Measurements from ENCODE around the gene CLASP1. TPM values are rescaled to one million over a fixed set of nuclear protein-coding genes. Genes with fewer than 3 reads are reported as not detected.
"Not testable (repeated sequence)": the region's sequence is repeated elsewhere in the genome, so short reads cannot be mapped to it uniquely, and the experiment has no call there.

CLASP1 gene
- total RNA-seq (10 to 100 TPM; 67.6 to 81.8 TPM), polyA plus RNA-seq (10 to 100 TPM; 11.8 to 13.0 TPM)
- long read RNA-seq, donor 1, partial matches to known transcripts = 15 of 24 reads
- long read RNA-seq, donor 1, other reads (novel, unspliced or antisense) = 9 of 24 reads
- long read RNA-seq, donor 2, partial matches to known transcripts = 7 of 35 reads
- long read RNA-seq, donor 2, other reads (novel, unspliced or antisense) = 28 of 35 reads

DNA sequence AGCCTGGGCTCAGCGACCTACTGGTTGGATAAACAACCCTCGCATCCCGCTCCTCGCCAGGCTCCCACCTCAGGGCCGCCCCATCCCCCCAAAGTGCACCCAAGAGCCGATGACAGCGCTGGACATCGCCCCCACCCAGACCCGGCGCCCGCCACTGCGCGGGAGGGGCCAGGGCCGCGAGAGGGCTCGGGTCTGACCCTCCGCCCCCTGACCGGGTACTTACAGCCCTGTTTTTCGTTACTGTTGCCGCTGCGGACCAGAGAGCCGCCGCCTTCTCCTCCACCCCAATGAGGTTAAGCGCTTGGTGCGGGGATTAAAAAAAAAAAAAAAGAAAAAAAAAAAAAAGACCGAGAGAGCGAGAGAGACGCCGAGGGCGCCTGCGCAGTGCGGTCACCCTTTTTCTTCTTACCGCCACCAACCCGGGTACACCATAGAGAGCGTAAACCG lies at the start of gene CLASP1:
TSS of gene CLASP1 (minus strand) at position 314 of the 447 bp plus-strand sequence. CDS start 43,567 bp downstream, outside the sequence.
- H3K27me3 ChIP-seq (ENCODE audit: control insufficient read depth in 1 of 2, insufficient read depth in 2 of 2, low read length in 1 of 2) = no peaks in the 10 kb centered on the region
- peaks cover 0 to 2% of the 10 kb centered on the region in 2 donors for H3K4me1 ChIP-seq (ENCODE audit: control insufficient read depth in 1 of 2, insufficient read depth in 2 of 2, low read length in 2 of 2)
- intact Hi-C loops (cut with DNase I) = loop anchor here (1.0 to 10.0 kb wide), 4 partner anchors 68 to 119 kb away; partner anchors contain the start of gene RNU4ATAC (in 2 of the 2)
- H3K9me3 ChIP-seq (ENCODE audit: control insufficient read depth, low read length) = no peaks in the 10 kb centered on the region
- peak within 1 kb of the TSS; percentile 88 to 89 for H3K4me3 ChIP-seq (ENCODE audit: low read length in 2 of 2)
- DNase-seq = peak in 1 of 2 donors; percentile 98
- no peaks in the 10 kb centered on the region for H3K36me3 ChIP-seq (ENCODE audit: control insufficient read depth in 1 of 2, insufficient read depth in 2 of 2, low read length in 1 of 2)
- peak; percentile 80 for ATAC-seq (ENCODE audit: low FRiP score)
- peak within 1 kb of the TSS; percentile 84 to 95 for H3K27ac ChIP-seq (ENCODE audit: low read depth in 1 of 2, low read length in 2 of 2)
- 0 to 1% methylated on average over 36 of the region's 36 CpGs for WGBS, 2 donors

DNA sequence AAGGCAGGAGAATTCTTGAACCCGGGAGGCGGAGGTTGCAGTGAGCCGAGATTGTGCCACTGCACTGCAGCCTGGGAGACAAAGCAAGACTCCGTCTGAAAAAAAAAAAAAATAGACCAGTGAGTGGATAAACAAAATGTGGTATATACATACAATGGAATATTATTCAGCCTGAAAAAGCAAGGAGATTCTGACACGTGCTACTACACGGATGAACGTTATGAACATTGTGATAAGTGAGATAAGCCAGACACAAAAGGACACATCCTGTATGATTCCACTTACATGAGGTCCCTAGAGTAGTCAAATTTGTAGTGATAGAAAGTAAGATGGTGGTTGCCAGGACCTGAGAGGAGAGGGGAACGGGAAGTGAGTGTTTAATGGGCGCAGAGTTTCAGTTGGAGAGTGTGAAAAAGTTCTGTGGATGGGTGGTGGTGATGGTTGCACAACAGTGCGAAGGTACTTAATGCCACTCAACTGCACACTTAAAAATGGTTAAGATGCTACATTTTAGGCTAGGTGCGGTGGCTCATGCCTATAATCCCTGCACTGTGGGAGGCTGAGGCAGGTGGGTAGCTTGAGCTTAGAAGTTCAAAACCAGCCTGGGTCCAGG lies 49.2 kb upstream of the CLASP1 start:
- Histone ChIP-seq H3K4me3 (ENCODE audit: low read length in 2 of 2) (no peak overlapping the region), H3K4me1 (ENCODE audit: control insufficient read depth in 1 of 2, insufficient read depth in 2 of 2, low read length in 2 of 2) (no peaks in the 10 kb centered on the region), H3K27me3 (ENCODE audit: control insufficient read depth in 1 of 2, insufficient read depth in 2 of 2, low read length in 1 of 2) (no peaks in the 10 kb centered on the region), H3K9me3 (ENCODE audit: control insufficient read depth, low read length) (no peaks in the 10 kb centered on the region), H3K27ac (ENCODE audit: low read depth in 1 of 2, low read length in 2 of 2) (no peak overlapping the region), H3K36me3 (ENCODE audit: control insufficient read depth in 1 of 2, insufficient read depth in 2 of 2, low read length in 1 of 2) (no peaks in the 10 kb centered on the region)
- intact Hi-C loops (cut with DNase I) = no loop called here
- ATAC-seq (ENCODE audit: low FRiP score) (no peak), DNase-seq (no peak)
- 87 to 94% methylated on average over 11 of the region's 11 CpGs for WGBS, 2 donors

DNA sequence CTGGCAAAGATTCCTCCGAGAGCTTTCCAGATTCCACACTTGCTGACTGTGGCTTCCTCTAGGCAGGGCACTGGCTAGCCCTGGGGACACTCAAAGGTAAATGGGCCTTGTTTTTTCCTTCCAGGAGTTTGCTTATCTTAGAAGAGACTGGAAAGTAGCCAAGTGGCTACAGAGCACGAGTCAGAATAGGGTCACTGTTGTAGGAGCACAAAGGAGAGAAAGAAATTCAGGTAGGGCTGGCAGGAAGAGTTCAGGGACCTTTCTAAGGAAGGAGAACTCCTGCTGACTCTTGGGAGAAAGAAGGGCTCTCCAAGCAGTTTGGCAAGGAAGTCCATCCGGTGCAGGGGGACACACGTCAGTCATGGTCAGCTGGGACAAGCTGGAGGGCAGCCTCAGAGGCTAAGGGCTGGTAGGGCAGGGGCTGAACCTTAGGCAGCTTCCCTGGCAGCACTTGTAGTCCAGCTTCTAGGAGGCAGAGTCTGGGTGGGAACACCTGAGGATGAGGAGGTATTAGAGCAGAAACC lies 47.9 kb upstream of the CLASP1 start:
- ATAC-seq (ENCODE audit: low FRiP score) (no peak), DNase-seq (peak in 1 of 2 donors; percentile 43)
- Histone ChIP-seq H3K9me3 (ENCODE audit: control insufficient read depth, low read length) (no peaks in the 10 kb centered on the region), H3K36me3 (ENCODE audit: control insufficient read depth in 1 of 2, insufficient read depth in 2 of 2, low read length in 1 of 2) (no peaks in the 10 kb centered on the region), H3K27ac (ENCODE audit: low read depth in 1 of 2, low read length in 2 of 2) (no peak overlapping the region), H3K4me1 (ENCODE audit: control insufficient read depth in 1 of 2, insufficient read depth in 2 of 2, low read length in 2 of 2) (no peaks in the 10 kb centered on the region), H3K4me3 (ENCODE audit: low read length in 2 of 2) (no peak overlapping the region), H3K27me3 (ENCODE audit: control insufficient read depth in 1 of 2, insufficient read depth in 2 of 2, low read length in 1 of 2) (no peaks in the 10 kb centered on the region)
- 35% methylated on average over 4 of the region's 4 CpGs for WGBS, 2 donors
- intact Hi-C loops (cut with DNase I) = no loop called here

DNA sequence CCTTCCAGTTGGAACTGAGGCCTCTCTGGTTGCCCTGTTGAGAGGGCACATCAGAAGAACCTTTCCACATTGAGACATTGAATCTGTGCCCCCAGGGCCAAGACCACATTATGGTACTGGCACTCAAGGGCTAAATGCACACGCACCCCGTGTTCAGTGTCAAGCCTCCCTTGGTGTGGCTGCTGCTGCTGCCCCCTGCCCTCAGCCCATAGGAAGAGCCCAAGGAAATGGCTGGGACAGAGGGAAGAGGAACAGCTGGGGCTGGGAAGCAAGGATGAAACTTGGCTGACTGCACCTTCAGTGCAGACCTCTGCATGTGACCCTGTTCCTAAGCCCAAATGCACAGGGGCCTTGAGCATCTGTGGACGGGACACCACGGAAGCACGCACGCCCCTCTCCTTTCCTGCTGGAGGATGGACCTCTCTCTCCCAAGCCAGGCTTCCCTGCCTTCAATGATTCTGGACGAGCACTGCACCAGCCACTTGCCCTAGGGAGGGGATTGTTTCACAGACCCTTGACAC lies 47.2 kb upstream of the CLASP1 start:
- H3K4me3 ChIP-seq (ENCODE audit: low read length in 2 of 2) = no peak overlapping the region
- no peaks in the 10 kb centered on the region for H3K9me3 ChIP-seq (ENCODE audit: control insufficient read depth, low read length)
- WGBS, 2 donors = 96% methylated on average over 7 of the region's 7 CpGs
- no peak for ATAC-seq (ENCODE audit: low FRiP score)
- H3K36me3 ChIP-seq (ENCODE audit: control insufficient read depth in 1 of 2, insufficient read depth in 2 of 2, low read length in 1 of 2) = no peaks in the 10 kb centered on the region
- no peaks in the 10 kb centered on the region for H3K27me3 ChIP-seq (ENCODE audit: control insufficient read depth in 1 of 2, insufficient read depth in 2 of 2, low read length in 1 of 2)
- H3K4me1 ChIP-seq (ENCODE audit: control insufficient read depth in 1 of 2, insufficient read depth in 2 of 2, low read length in 2 of 2) = no peaks in the 10 kb centered on the region
- peak in 1 of 2 donors; percentile 36 for DNase-seq
- no peak overlapping the region for H3K27ac ChIP-seq (ENCODE audit: low read depth in 1 of 2, low read length in 2 of 2)
- intact Hi-C loops (cut with DNase I) = no loop called here

DNA sequence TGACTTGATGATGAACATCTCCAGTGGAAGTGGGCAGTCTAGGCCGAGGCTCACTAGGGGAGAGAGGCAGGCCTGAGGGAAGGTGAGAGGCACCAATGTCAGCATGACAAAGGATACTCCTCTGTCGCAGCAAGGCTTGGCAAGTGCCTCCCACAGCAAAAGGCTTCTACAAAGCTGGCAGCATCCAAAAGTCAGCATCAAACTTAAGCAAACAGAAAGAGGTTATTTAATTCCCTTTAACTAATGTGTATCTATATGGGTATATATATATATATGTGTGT lies 45.8 kb upstream of the CLASP1 start:
- DNase-seq (peak in 1 of 2 donors; percentile 40), ATAC-seq (ENCODE audit: low FRiP score) (no peak)
- intact Hi-C loops (cut with DNase I) = no loop called here
- H3K4me1 ChIP-seq (ENCODE audit: control insufficient read depth in 1 of 2, insufficient read depth in 2 of 2, low read length in 2 of 2) = no peaks in the 10 kb centered on the region
- H3K27me3 ChIP-seq (ENCODE audit: control insufficient read depth in 1 of 2, insufficient read depth in 2 of 2, low read length in 1 of 2) = no peaks in the 10 kb centered on the region
- H3K27ac ChIP-seq (ENCODE audit: low read depth in 1 of 2, low read length in 2 of 2) = peak overlapping the region in 1 of 2 donors; percentile 73
- WGBS, 2 donors = 62 to 67% methylated on average over 2 of the region's 2 CpGs
- no peak overlapping the region for H3K4me3 ChIP-seq (ENCODE audit: low read length in 2 of 2)
- H3K9me3 ChIP-seq (ENCODE audit: control insufficient read depth, low read length) = no peaks in the 10 kb centered on the region
- no peaks in the 10 kb centered on the region for H3K36me3 ChIP-seq (ENCODE audit: control insufficient read depth in 1 of 2, insufficient read depth in 2 of 2, low read length in 1 of 2)

DNA sequence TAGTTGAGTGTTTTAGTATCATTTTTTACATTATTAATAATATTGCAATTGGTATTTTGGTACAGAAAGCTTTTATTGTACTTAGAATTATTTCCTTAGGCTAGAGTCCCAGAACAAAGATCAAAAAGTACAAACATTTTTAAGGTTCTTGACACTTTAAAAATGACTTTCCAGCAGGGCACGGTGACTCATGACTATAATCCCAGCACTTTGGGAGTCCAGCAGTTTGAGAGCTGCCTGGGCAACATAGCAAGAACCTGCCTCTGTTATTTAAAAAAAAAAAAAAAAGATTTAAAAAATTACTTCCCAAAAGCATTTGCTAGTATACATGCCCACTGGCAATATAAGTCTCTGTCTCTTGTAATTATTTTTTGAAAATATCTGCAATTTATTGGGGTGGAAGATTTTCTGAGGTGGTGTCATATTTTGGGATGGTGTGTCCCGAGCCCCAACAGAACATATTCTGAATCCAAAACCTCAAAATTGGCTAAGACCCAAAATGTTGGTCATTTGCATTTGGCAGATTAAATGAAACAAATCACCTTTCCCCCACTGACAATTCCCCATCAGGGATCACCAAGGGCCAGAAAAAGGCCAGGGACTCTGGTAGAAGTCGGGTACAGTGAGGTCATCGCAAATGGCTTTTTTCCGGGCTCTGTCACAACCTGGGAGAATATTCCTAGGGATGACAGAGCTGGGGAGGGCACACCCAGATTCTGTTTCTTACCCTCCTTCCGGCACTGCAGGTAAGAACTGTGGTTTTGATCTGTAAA lies 45.3 kb upstream of the CLASP1 start:
- ATAC-seq (ENCODE audit: low FRiP score) (peak; percentile 57), DNase-seq (peak in 1 of 2 donors; percentile 27)
- intact Hi-C loops (cut with DNase I) = loop anchor here in 1 of 2 donors (5.0 kb wide), 1 partner anchor 42 kb away; no protein-coding TSS in a partner anchor
- Histone ChIP-seq H3K4me3 (ENCODE audit: low read length in 2 of 2) (no peak overlapping the region), H3K36me3 (ENCODE audit: control insufficient read depth in 1 of 2, insufficient read depth in 2 of 2, low read length in 1 of 2) (no peaks in the 10 kb centered on the region), H3K4me1 (ENCODE audit: control insufficient read depth in 1 of 2, insufficient read depth in 2 of 2, low read length in 2 of 2) (no peaks in the 10 kb centered on the region), H3K27me3 (ENCODE audit: control insufficient read depth in 1 of 2, insufficient read depth in 2 of 2, low read length in 1 of 2) (no peaks in the 10 kb centered on the region), H3K27ac (ENCODE audit: low read depth in 1 of 2, low read length in 2 of 2) (peak overlapping the region in 1 of 2 donors; percentile 73), H3K9me3 (ENCODE audit: control insufficient read depth, low read length) (no peaks in the 10 kb centered on the region)
- WGBS, 2 donors = 49 to 50% methylated on average over 6 of the region's 6 CpGs

DNA sequence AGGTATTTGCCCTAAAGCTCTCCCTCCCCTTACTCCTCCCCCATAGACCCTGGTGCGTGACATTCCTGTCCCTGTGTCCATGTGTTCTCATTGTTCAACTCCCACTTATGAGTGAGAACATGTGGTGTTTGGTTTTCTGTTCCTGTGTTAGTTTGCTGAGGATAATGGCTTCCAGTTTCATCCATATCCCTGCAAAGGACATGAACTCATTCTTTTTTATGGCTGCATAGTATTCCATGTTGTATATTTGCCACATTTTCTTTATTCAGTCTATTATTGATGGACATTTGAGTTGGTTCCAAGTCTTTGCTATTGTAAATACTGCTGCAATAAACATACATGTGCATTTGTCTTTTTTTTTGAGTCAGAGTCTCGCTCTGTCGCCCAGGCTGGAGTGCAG lies 41.3 kb upstream of the CLASP1 start:
- ATAC-seq (ENCODE audit: low FRiP score); H3K27ac ChIP-seq (ENCODE audit: low read depth in 1 of 2, low read length in 2 of 2); H3K27me3 ChIP-seq (ENCODE audit: control insufficient read depth in 1 of 2, insufficient read depth in 2 of 2, low read length in 1 of 2); H3K36me3 ChIP-seq (ENCODE audit: control insufficient read depth in 1 of 2, insufficient read depth in 2 of 2, low read length in 1 of 2); DNase-seq; H3K9me3 ChIP-seq (ENCODE audit: control insufficient read depth, low read length); H3K4me1 ChIP-seq (ENCODE audit: control insufficient read depth in 1 of 2, insufficient read depth in 2 of 2, low read length in 2 of 2); H3K4me3 ChIP-seq (ENCODE audit: low read length in 2 of 2): not testable (repeated sequence)
- intact Hi-C loops (cut with DNase I) = loop anchor here in 1 of 2 donors (5.0 kb wide), 1 partner anchor 38 kb away; no protein-coding TSS in a partner anchor
- 99% methylated on average over 3 of the region's 3 CpGs for WGBS, 2 donors

DNA sequence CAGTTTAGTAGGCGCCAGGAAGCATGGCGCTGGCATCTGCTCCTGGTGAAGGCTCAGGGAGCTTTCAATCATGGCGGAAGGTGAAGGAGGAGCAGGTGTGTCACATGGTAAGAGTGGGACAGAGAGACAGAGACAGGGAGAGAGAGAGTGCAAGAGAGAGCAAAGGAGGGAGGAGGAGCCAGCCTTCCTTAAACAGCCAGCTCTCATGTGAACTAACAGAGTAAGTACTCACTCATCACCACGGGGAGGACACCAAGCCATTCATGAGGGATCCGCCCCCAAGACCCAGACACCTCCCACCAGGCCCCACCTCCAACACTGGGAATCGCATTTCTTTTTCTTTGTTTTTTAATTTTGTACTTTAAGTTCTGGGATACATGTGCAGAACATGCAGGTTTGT lies 40.8 kb upstream of the CLASP1 start:
- no peak overlapping the region for H3K4me3 ChIP-seq (ENCODE audit: low read length in 2 of 2)
- H3K27me3 ChIP-seq (ENCODE audit: control insufficient read depth in 1 of 2, insufficient read depth in 2 of 2, low read length in 1 of 2) = no peaks in the 10 kb centered on the region
- H3K27ac ChIP-seq (ENCODE audit: low read depth in 1 of 2, low read length in 2 of 2) = no peak overlapping the region
- DNase-seq (no peak), ATAC-seq (ENCODE audit: low FRiP score) (no peak)
- H3K36me3 ChIP-seq (ENCODE audit: control insufficient read depth in 1 of 2, insufficient read depth in 2 of 2, low read length in 1 of 2) = no peaks in the 10 kb centered on the region
- H3K4me1 ChIP-seq (ENCODE audit: control insufficient read depth in 1 of 2, insufficient read depth in 2 of 2, low read length in 2 of 2) = no peaks in the 10 kb centered on the region
- intact Hi-C loops (cut with DNase I) = loop anchor here in 1 of 2 donors (5.0 kb wide), 1 partner anchor 38 kb away; no protein-coding TSS in a partner anchor
- H3K9me3 ChIP-seq (ENCODE audit: control insufficient read depth, low read length) = no peaks in the 10 kb centered on the region
- 88 to 90% methylated on average over 6 of the region's 6 CpGs for WGBS, 2 donors

Data from aorta (tissue), 5 donors.